ENCODE results near the gene DOP1A. TPM values are rescaled to one million over a fixed set of nuclear protein-coding genes. Genes with fewer than 3 reads are reported as not detected.
A peak's percentile ranks its signal among the peaks of the same experiment; 100 is the strongest.

Gene DOP1A
- total and polyA plus RNA-seq, 2 of the 13 experiments (the other 11 are each of a cell fraction or from before 2014, with no cell fraction given), result 5.2 to 16.7 TPM

DNA sequence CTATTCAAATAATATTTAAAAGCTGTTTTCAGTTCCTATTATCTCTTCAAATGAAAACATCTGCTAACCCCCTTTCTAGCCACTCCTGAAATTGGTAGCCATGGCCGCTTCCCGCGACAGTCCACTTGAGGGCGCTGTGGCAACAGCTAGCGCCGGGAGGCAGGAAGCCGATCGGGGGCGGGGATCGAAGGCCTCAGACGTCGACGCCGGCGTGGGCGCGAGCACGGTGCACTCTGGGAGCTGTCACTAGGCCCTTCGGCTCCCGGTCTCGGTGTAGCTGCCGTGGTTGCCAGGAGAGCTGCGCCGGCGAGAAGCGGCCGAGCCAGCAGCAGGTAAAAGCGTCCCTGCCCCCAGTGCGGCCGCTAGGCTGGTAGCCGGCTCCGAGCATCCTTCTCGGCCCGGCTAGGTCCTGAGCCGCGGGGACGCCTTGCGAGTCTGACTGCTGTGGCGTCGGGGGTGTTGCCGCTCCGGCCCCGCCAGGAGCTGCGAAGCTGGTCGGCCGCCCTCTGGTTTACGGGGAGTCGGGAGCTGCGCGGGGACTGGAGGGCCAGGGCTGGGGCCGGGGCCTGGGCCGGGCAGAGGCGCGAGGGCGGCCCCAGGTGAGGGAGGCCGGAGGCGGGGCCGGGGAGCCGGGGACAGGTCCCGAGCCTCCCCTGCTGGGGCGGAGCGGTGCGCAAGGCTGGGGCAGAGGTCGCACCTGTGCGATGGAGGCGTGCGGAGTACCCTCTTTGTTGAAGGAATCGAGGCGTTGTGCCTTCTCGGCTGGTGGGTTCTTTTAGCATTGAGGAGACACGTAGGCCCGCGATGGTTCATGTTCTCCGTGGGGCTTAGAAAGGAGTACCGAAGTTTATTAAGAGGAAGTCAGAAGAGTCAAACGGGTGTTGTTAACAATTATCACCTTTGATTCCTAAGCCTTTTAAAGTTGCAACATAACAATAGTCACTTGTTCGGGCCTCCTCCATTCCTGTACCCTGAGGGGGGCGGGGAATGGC, at the start of gene DOP1A (continued):
- TF ChIP-seq THRA (CRISPR knock-in tag; IDR thresholded peaks at IDR 0.05; ENCODE audit: borderline replicate concordance) (no peak), ZNF674 (CRISPR knock-in tag; IDR thresholded peaks at IDR 0.05; ENCODE audit: low read depth) (peak; percentile 60; the same call in 1 of the 2 replicates), ZNF777 (CRISPR knock-in tag; IDR thresholded peaks at IDR 0.05) (peak; percentile 95), FOXJ3 (CRISPR knock-in tag; IDR thresholded peaks at IDR 0.05; ENCODE audit: borderline replicate concordance) (no peak), FOSL1 (CRISPR knock-in tag; IDR thresholded peaks at IDR 0.05; ENCODE audit: borderline replicate concordance) (no peak), ZNF589 (CRISPR knock-in tag; conservative IDR thresholded peaks at IDR 0.05) (no peak), ZNF740 (CRISPR knock-in tag; IDR thresholded peaks at IDR 0.05) (no peak), ZNF772 (CRISPR knock-in tag; IDR thresholded peaks at IDR 0.05) (peak; percentile 82; the same call in 1 of the 2 replicates), ZNF709 (CRISPR knock-in tag; IDR thresholded peaks at IDR 0.05) (peak; percentile 57; the same call in 1 of the 2 replicates), SAP130 (CRISPR knock-in tag; IDR thresholded peaks at IDR 0.05; ENCODE audit: low read depth) (peak; percentile 95), NPAS2 (CRISPR knock-in tag; IDR thresholded peaks at IDR 0.05; ENCODE audit: borderline replicate concordance) (no peak), ZBTB44 (CRISPR knock-in tag; IDR thresholded peaks at IDR 0.05) (no peak), TCF7L2 (IDR thresholded peaks at IDR 0.05; ENCODE audit: low read depth, low read length) (no peak), RBFOX2 (IDR thresholded peaks at IDR 0.05; ENCODE audit: low read depth, low read length) (peak; percentile 84), ZNF34 (CRISPR knock-in tag; IDR thresholded peaks at IDR 0.05; ENCODE audit: borderline replicate concordance) (0 out of 2 replicates have a peak, but pooled peaks have one; percentile 28)
- TF ChIP-seq, protein P1, sequence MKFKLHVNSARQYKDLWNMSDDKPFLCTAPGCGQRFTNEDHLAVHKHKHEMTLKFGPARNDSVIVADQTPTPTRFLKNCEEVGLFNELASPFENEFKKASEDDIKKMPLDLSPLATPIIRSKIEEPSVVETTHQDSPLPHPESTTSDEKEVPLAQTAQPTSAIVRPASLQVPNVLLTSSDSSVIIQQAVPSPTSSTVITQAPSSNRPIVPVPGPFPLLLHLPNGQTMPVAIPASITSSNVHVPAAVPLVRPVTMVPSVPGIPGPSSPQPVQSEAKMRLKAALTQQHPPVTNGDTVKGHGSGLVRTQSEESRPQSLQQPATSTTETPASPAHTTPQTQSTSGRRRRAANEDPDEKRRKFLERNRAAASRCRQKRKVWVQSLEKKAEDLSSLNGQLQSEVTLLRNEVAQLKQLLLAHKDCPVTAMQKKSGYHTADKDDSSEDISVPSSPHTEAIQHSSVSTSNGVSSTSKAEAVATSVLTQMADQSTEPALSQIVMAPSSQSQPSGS (CRISPR knock-in tag; IDR thresholded peaks at IDR 0.05), result no peak
- TF ChIP-seq, protein P2, sequence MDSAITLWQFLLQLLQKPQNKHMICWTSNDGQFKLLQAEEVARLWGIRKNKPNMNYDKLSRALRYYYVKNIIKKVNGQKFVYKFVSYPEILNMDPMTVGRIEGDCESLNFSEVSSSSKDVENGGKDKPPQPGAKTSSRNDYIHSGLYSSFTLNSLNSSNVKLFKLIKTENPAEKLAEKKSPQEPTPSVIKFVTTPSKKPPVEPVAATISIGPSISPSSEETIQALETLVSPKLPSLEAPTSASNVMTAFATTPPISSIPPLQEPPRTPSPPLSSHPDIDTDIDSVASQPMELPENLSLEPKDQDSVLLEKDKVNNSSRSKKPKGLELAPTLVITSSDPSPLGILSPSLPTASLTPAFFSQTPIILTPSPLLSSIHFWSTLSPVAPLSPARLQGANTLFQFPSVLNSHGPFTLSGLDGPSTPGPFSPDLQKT (CRISPR knock-in tag; IDR thresholded peaks at IDR 0.05; ENCODE audit: borderline replicate concordance), result no peak
- TF ChIP-seq, protein P3, sequence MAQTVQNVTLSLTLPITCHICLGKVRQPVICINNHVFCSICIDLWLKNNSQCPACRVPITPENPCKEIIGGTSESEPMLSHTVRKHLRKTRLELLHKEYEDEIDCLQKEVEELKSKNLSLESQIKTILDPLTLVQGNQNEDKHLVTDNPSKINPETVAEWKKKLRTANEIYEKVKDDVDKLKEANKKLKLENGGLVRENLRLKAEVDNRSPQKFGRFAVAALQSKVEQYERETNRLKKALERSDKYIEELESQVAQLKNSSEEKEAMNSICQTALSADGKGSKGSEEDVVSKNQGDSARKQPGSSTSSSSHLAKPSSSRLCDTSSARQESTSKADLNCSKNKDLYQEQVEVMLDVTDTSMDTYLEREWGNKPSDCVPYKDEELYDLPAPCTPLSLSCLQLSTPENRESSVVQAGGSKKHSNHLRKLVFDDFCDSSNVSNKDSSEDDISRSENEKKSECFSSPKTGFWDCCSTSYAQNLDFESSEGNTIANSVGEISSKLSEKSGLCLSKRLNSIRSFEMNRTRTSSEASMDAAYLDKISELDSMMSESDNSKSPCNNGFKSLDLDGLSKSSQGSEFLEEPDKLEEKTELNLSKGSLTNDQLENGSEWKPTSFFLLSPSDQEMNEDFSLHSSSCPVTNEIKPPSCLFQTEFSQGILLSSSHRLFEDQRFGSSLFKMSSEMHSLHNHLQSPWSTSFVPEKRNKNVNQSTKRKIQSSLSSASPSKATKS (CRISPR knock-in tag; IDR thresholded peaks at IDR 0.05), result no peak
